NCI-H1417 treated with DMSO at 0.1 percent for 48 hours (cell line): Measurements from ENCODE around the gene GRPEL2.

ENCODE experiments used
- DNase-seq: peaks from one replicate; lab custom pipeline; 2025; lab: John Stamatoyannopoulos, UW

GRPEL2 gene

GRCh38 chr5:149319174-149319573 lies 26.1 kb upstream of the GRPEL2 start:
- DNase-seq: no peak

DNA sequence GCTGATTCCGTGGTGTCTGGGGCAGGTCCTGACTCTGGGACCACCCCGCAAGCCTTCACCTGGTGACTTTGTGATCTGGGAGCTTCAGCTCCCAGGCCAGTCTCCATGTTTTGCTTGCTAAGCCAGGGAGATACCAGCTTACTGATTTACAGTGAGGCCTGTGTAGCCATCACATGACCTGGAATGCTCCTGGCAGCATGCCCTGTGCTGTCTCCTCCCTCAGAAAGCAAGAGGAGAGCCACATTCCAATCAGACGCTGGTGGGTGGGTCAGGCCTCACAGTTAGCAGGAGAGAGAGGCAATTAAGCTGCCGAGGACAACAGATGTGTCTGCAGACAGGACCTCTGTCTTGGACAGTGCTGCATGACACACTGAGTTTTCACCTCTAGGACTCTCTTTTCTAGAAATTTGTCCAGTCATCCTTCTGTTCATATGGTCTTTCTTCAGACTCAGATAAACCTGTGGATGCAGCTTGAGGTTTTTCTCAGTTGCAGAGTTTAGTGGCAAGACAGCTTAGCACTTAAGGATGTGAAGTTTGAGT lies 24.4 kb upstream of the GRPEL2 start:
- no peak for DNase-seq

GRCh38 chr5:149322518-149322917 lies 22.8 kb upstream of the GRPEL2 start:
- no peak for DNase-seq

- DNase-seq: no peak
Measured at GRCh38 chr5:149323210-149323609, 22.1 kb upstream of the GRPEL2 start.

DNA sequence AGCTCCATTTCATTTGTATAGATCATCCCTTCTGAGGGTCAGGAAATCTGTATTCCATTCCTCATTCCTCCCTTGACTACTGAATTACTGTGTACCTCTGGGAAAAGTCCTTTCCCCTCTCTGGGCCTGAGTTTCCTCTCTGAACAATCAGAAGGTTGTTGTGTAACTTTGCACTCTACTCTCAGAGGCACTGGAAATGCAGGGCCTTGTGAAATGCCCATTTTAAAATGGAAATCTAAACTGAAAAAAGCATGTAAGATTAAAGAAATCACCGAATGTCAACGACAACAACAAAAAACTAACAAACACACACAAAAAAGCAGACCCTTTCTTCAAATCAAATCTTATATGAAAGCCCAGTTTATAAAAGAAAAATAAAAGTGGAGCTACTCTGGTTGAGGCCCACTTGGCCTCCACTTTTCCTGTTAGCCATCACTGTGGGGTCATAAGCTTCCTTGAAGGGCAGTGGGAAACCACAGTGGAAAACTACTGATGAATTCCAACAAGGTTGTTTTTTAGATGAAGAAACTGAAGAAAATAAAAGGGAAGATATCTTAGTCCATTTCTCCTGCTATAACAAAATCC lies 21.6 kb upstream of the GRPEL2 start:
- no peak for DNase-seq

GRCh38 chr5:149324641-149325040 lies 20.7 kb upstream of the GRPEL2 start:
- DNase-seq: no peak

GRCh38 chr5:149325166-149325735 lies 20.0 kb upstream of the GRPEL2 start:
- no peak for DNase-seq

GRCh38 chr5:149325894-149326293 lies 19.4 kb upstream of the GRPEL2 start:
- DNase-seq: no peak

DNA sequence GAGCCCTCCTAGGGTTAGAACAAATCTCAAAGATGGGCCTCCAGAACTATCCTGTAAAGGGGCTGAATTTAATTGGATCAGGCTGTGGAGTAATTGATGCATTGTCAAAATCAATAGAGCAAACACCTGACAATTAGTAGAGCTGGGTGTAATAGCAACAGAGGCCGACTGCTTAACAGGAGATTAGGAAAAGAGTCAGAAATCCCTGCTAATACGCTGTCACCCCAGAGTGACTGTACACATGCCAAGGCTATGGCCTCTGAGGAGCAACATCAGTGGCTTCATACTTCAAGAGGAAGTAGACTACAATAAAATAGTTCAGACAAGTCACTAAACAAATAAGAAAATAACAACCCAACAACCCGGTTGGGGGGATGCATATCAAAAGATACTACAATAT lies 18.7 kb upstream of the GRPEL2 start:
- no peak for DNase-seq

GRCh38 chr5:149328177-149328576 lies 17.1 kb upstream of the GRPEL2 start:
- DNase-seq: no peak

GRCh38 chr5:149333711-149334443 lies 11.4 kb upstream of the GRPEL2 start:
- DNase-seq: no peak

GRCh38 chr5:149337736-149338135 lies 7.6 kb upstream of the GRPEL2 start:
- no peak for DNase-seq

DNA sequence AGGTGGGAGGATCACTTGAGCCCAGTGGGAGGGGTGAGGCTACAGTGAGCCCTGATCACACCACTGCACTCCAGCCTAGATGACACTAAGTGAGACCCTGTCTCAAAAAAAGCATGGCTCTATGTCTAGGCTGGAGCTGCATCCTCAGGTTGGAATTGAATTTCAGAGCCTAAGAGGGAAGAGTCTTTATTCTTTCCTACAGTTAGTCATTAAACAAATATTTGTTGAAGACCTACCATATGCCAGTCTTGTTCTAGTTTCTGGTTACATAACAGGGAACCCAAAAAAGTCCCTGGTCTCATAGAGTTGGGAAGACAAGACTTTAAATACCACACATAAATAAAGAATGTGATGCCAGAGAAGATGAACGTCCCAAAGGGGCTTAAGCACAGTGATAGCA lies 6.9 kb upstream of the GRPEL2 start:
- no peak for DNase-seq

DNA sequence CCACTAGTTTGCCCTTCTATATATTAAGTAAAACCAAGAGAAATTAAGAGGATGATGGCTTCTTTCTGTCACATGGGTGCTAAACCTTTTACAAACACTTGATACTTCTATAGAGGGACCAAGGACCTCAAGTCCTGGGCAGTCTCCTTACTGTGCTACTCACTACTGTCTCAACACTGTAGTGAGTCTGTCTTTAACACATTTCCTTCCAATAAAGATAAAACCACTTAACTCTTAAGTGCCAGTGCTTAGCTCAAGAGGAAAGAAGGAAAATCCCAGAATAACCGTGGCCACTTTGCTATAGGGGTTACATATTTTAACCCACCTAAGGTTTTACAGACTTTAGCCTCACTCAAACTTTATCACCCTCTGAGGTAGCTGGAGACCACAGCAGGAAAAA lies 4.4 kb upstream of the GRPEL2 start:
- no peak for DNase-seq

DNA sequence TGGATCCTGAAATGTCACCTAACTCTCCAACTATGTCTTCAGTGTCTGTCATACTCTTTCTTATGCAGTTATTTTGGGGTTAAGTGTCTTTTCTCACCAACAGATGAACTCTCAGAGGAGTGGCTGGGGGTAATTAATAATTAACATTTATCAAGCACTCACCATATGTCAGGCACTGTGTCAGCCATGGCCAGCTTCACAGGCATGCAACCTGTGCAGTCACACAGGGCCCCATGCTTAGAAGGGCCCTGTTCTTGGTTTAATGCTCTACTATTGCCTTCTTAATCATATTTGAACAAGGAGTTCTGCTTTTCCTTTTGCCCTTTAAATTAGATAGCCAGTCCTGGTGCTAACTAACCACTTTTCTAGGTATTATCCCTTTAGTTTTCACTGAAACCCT lies 3.4 kb upstream of the GRPEL2 start:
- DNase-seq: no peak

DNA sequence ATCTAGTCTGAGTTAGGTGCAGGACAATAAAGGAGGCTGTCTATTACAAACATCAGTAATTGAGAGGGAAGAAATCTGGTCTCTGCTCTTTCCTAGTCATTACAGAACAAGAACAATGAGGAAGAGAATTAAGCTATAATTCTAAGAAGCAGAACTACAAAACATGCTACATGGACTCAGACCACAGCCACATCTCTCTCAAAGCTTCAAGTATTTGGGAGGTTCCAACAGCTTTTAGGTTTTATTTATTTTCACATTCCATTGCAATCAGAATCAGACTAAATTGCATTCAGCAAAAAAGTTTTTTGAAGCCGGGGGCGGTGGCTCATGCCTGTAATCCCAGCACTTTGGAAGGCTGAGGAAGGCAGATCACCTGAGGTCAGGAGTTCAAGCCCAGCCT lies 1.1 kb upstream of the GRPEL2 start:
- no peak for DNase-seq

DNA sequence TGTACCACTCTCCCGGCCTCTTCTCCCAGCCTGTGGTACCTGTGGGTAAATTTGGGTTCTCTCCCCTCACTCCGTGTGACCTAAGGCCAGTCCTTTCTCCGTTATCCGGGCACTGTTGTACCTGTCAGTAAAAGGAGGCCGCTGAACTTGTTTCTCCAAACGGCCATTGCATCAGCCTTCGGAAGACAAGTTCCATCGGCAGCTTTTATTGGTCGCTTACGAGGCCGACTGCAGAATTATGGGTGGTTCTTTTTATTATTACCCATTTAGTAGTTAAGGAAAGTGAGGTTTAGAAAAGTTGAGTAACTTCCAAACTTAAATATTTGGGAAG lies 558 bp downstream of the GRPEL2 start:
- DNase-seq: no peak

- DNase-seq: no peak
Measured at GRCh38 chr5:149348518-149348917, 3.2 kb downstream of the GRPEL2 start.

DNA sequence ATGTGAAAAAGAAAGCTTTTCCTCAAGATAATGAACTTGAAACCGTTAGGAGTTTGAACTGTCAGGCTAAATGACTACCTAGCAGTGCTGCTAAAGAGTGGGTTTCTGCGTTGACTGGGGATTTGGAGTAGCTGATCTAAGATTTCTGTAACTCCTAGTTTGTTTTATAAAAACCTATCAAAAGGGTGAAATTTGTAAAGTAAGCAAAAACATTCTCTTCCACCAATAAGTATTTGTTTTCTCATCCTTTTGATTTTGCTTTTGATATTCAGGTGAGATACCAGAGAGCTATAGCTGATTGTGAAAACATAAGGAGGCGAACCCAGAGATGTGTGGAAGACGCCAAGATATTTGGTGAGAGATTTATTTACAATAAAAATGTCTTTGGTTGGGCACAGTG lies 4.1 kb downstream of the GRPEL2 start:
- DNase-seq: no peak

- no peak for DNase-seq
Measured at GRCh38 chr5:149352169-149352568, 6.9 kb downstream of the GRPEL2 start.

DNA sequence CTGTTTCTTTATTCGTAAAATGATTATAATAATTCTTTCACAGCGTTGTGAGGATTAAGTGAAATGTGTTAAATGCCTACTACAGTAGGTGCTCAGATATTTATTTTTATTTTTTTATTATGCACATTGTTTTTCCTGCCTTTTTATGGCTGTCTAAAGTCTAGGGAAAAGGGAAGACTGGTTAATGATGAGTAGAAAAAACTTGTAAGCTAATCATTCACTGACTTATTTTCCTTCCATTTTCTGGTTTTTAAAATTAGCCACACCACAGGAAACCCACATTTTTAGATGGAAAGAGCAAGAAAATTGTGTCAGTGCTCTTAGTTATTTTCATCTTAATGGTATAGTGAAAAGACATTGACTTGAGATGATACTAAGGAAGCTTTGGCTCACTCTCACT lies 8.6 kb downstream of the GRPEL2 start:
- DNase-seq: no peak

GRCh38 chr5:149355688-149356087 lies 10.4 kb downstream of the GRPEL2 start:
- DNase-seq: no peak

- no peak for DNase-seq
Measured at GRCh38 chr5:149356391-149356790, 11.1 kb downstream of the GRPEL2 start.
